ENCODE measurements around the gene ZNF611. TPM values are rescaled to one million over a fixed set of nuclear protein-coding genes. Genes with fewer than 3 reads are reported as not detected.

Gene ZNF611
- total RNA-seq, 1 donor from 2014 or later = 9.4 TPM

DNA sequence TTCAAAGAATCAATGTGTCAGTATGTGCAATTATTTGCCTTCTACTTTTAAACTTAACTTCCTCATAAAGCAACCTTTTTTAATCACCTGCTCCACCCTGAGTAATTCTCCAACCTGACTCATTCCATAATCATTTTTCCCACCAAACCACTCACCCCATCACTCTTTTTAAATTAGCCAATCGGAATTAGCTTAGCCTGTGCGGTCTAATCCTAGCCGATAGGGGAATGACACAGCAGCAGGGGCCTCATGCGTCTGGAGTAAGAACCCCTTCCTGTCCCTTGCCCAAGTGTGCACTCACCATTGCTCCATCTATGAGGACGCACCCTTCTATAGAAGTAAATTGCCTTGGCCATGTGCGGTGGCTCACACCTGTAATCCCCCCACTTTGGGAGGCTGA lies 69.3 kb downstream of the ZNF611 start:
- Histone ChIP-seq H3K27ac (ENCODE audit: low read depth, low read length) (no peak overlapping the region), H3K9ac (ENCODE audit: low read depth in 1 of 3, low read length in 3 of 3) (no peak overlapping the region), H3K4me1 (ENCODE audit: control insufficient read depth in 3 of 3, insufficient read depth in 3 of 3, low read length in 3 of 3) (no peaks in the 10 kb centered on the region), H3K36me3 (ENCODE audit: control insufficient read depth in 3 of 3, insufficient read depth in 3 of 3, low read length in 3 of 3) (no peaks in the 10 kb centered on the region), H3K9me3 (ENCODE audit: control insufficient read depth in 3 of 3, low read length in 3 of 3) (no peaks in the 10 kb centered on the region), H3K4me3 (ENCODE audit: low read length in 3 of 3) (no peak overlapping the region), H3K27me3 (ENCODE audit: control insufficient read depth in 3 of 3, insufficient read depth in 3 of 3, low read length in 3 of 3) (no peaks in the 10 kb centered on the region)

DNA sequence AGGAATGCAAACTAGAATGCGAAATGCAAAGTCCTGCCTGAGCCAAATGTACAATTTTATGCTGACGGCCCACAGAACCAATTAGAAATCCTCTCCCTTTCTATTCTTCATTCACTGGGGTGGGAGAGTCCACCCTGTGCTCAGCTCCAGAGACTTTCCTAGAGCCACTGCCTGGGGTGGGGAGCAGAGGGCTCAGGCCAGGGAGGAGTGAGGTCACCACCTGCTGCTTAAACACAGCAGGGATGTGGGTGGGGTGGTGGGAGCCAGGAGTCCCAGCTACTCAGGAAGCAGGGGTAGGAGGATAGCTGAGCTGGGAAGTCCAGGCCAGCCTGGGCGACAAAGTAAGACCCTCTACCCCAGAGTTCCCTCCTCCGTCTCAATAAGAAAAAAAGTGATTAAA lies 69.8 kb downstream of the ZNF611 start:
- no peaks in the 10 kb centered on the region for H3K4me1 ChIP-seq (ENCODE audit: control insufficient read depth in 3 of 3, insufficient read depth in 3 of 3, low read length in 3 of 3)
- no peak overlapping the region for H3K27ac ChIP-seq (ENCODE audit: low read depth, low read length)
- H3K27me3 ChIP-seq (ENCODE audit: control insufficient read depth in 3 of 3, insufficient read depth in 3 of 3, low read length in 3 of 3) = no peaks in the 10 kb centered on the region
- no peak overlapping the region for H3K9ac ChIP-seq (ENCODE audit: low read depth in 1 of 3, low read length in 3 of 3)
- H3K4me3 ChIP-seq (ENCODE audit: low read length in 3 of 3) = no peak overlapping the region
- no peaks in the 10 kb centered on the region for H3K9me3 ChIP-seq (ENCODE audit: control insufficient read depth in 3 of 3, low read length in 3 of 3)
- H3K36me3 ChIP-seq (ENCODE audit: control insufficient read depth in 3 of 3, insufficient read depth in 3 of 3, low read length in 3 of 3) = no peaks in the 10 kb centered on the region

GRCh38 chr19:52664461-52664860 lies 70.4 kb downstream of the ZNF611 start:
- Histone ChIP-seq H3K4me1 (ENCODE audit: control insufficient read depth in 3 of 3, insufficient read depth in 3 of 3, low read length in 3 of 3) (no peaks in the 10 kb centered on the region), H3K9me3 (ENCODE audit: control insufficient read depth in 3 of 3, low read length in 3 of 3) (no peaks in the 10 kb centered on the region), H3K36me3 (ENCODE audit: control insufficient read depth in 3 of 3, insufficient read depth in 3 of 3, low read length in 3 of 3) (no peaks in the 10 kb centered on the region), H3K27me3 (ENCODE audit: control insufficient read depth in 3 of 3, insufficient read depth in 3 of 3, low read length in 3 of 3) (no peaks in the 10 kb centered on the region), H3K9ac (ENCODE audit: low read depth in 1 of 3, low read length in 3 of 3) (no peak overlapping the region), H3K27ac (ENCODE audit: low read depth, low read length) (no peak overlapping the region), H3K4me3 (ENCODE audit: low read length in 3 of 3) (no peak overlapping the region)

DNA sequence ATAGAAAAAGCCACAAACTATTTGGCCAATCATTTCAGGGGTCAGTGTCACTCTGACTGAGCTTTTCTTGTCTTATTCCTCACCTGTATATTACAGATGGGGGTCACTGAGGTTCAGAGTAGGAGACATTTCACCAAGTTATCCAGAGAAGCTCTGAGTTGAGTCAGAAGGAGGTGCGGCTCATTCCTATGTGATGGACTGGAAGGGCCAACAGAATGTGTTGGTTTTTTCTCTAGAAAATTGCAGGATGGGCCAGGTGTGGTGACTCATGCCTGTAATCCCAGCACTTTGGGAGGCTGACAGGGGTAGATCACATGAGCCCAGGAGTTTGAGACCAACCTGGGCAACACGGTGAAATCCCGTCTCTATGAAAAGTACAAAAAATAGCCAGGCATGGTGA lies 72.2 kb downstream of the ZNF611 start:
- no peak overlapping the region for H3K27ac ChIP-seq (ENCODE audit: low read depth, low read length)
- no peaks in the 10 kb centered on the region for H3K4me1 ChIP-seq (ENCODE audit: control insufficient read depth in 3 of 3, insufficient read depth in 3 of 3, low read length in 3 of 3)
- H3K36me3 ChIP-seq (ENCODE audit: control insufficient read depth in 3 of 3, insufficient read depth in 3 of 3, low read length in 3 of 3) = peaks cover 0 to 6% (median 2%) of the 10 kb centered on the region in 3 donors

DNA sequence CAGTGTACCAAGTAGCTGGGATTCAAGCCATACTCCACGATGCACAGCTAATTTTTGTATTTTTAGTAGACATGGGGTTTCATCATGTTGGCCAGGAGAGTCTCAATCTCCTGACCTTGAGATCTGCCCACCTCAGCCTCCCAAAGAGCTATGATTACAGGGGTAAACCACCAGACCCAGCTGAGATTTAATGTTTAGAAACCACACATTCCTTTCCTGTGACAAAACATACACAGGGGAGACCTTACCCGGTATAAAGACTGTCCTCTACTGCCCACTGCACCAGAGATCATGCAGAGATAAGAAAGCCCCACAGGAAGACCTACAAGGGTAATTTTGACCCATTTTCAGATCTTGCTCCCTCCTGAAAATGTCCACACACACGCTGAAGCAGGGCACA lies 73.9 kb downstream of the ZNF611 start:
- H3K36me3 ChIP-seq (ENCODE audit: control insufficient read depth in 3 of 3, insufficient read depth in 3 of 3, low read length in 3 of 3) = peaks cover under 1 to 6% (median 2%) of the 10 kb centered on the region in 3 donors
- H3K27ac ChIP-seq (ENCODE audit: low read depth, low read length) = no peak overlapping the region
- H3K9me3 ChIP-seq (ENCODE audit: control insufficient read depth in 3 of 3, low read length in 3 of 3) = no peaks in the 10 kb centered on the region
- no peak overlapping the region for H3K4me3 ChIP-seq (ENCODE audit: low read length in 3 of 3)
- H3K9ac ChIP-seq (ENCODE audit: low read depth in 1 of 3, low read length in 3 of 3) = no peak overlapping the region
- H3K27me3 ChIP-seq (ENCODE audit: control insufficient read depth in 3 of 3, insufficient read depth in 3 of 3, low read length in 3 of 3) = no peaks in the 10 kb centered on the region
- H3K4me1 ChIP-seq (ENCODE audit: control insufficient read depth in 3 of 3, insufficient read depth in 3 of 3, low read length in 3 of 3) = no peaks in the 10 kb centered on the region

More for the DNA sequence above, 72.2 kb downstream of the ZNF611 start:
- Histone ChIP-seq H3K9ac (ENCODE audit: low read depth in 1 of 3, low read length in 3 of 3) (no peak overlapping the region), H3K9me3 (ENCODE audit: control insufficient read depth in 3 of 3, low read length in 3 of 3) (no peaks in the 10 kb centered on the region), H3K4me3 (ENCODE audit: low read length in 3 of 3) (no peak overlapping the region), H3K27me3 (ENCODE audit: control insufficient read depth in 3 of 3, insufficient read depth in 3 of 3, low read length in 3 of 3) (no peaks in the 10 kb centered on the region)

- Histone ChIP-seq H3K27ac (ENCODE audit: low read depth, low read length) (no peak overlapping the region), H3K27me3 (ENCODE audit: control insufficient read depth in 3 of 3, insufficient read depth in 3 of 3, low read length in 3 of 3) (no peaks in the 10 kb centered on the region), H3K36me3 (ENCODE audit: control insufficient read depth in 3 of 3, insufficient read depth in 3 of 3, low read length in 3 of 3) (peaks cover 2 to 7% (median 6%) of the 10 kb centered on the region in 3 donors), H3K9me3 (ENCODE audit: control insufficient read depth in 3 of 3, low read length in 3 of 3) (no peaks in the 10 kb centered on the region), H3K4me1 (ENCODE audit: control insufficient read depth in 3 of 3, insufficient read depth in 3 of 3, low read length in 3 of 3) (no peaks in the 10 kb centered on the region), H3K4me3 (ENCODE audit: low read length in 3 of 3) (no peak overlapping the region), H3K9ac (ENCODE audit: low read depth in 1 of 3, low read length in 3 of 3) (no peak overlapping the region)
These were observed 75.8 kb downstream of the ZNF611 start for GRCh38 chr19:52659013-52659412.

DNA sequence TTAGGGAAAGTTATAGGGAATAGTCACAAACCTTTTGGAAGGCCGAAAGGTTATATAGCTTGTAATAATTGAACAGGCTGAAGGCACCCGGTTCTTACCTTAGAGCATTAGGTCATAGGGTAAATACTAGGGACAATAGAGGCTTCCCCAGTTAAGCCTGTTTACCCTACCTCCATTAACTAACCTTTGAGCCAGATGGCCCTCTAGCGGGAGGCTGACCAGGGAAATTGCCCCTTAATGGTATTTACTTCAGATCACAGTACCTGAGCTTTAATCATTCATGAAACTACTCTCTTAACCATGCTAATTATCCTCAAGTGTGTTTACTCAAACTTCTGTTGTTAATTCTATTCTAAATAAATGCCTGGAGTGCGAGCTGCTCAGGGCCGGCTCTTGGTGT lies 76.2 kb downstream of the ZNF611 start:
- Histone ChIP-seq H3K27me3 (ENCODE audit: control insufficient read depth in 3 of 3, insufficient read depth in 3 of 3, low read length in 3 of 3) (no peaks in the 10 kb centered on the region), H3K27ac (ENCODE audit: low read depth, low read length) (no peak overlapping the region), H3K4me1 (ENCODE audit: control insufficient read depth in 3 of 3, insufficient read depth in 3 of 3, low read length in 3 of 3) (no peaks in the 10 kb centered on the region), H3K9ac (ENCODE audit: low read depth in 1 of 3, low read length in 3 of 3) (no peak overlapping the region), H3K4me3 (ENCODE audit: low read length in 3 of 3) (no peak overlapping the region), H3K36me3 (ENCODE audit: control insufficient read depth in 3 of 3, insufficient read depth in 3 of 3, low read length in 3 of 3) (peaks cover 2 to 9% (median 8%) of the 10 kb centered on the region in 3 donors), H3K9me3 (ENCODE audit: control insufficient read depth in 3 of 3, low read length in 3 of 3) (no peaks in the 10 kb centered on the region)

DNA sequence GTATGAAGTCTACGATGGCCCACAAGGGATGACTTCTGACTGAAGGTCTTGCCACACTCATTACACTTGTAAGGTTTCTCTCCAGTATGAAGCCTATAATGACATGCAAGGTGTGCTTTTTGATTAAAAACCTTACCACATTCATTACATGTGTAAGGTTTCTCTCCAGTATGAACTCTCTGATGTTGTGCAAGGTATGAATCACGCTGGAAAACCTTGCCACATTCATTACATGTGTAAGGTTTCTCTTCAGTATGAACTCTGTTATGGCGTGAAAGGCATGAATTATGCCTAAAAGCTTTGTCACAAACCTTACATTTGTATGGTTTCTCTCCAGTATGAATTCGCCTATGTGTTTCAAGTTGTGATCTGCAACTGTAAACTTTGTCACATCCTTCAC lies 81.7 kb downstream of the ZNF611 start:
- Histone ChIP-seq H3K36me3 (ENCODE audit: control insufficient read depth in 3 of 3, insufficient read depth in 3 of 3, low read length in 3 of 3) (peaks cover 2 to 11% (median 9%) of the 10 kb centered on the region in 3 donors), H3K27ac (ENCODE audit: low read depth, low read length) (no peak overlapping the region), H3K9ac (ENCODE audit: low read depth in 1 of 3, low read length in 3 of 3) (no peak overlapping the region), H3K9me3 (ENCODE audit: control insufficient read depth in 3 of 3, low read length in 3 of 3) (no peaks in the 10 kb centered on the region), H3K4me3 (ENCODE audit: low read length in 3 of 3) (no peak overlapping the region), H3K4me1 (ENCODE audit: control insufficient read depth in 3 of 3, insufficient read depth in 3 of 3, low read length in 3 of 3) (no peaks in the 10 kb centered on the region), H3K27me3 (ENCODE audit: control insufficient read depth in 3 of 3, insufficient read depth in 3 of 3, low read length in 3 of 3) (no peaks in the 10 kb centered on the region)

Other genes with a start within 250 kb of the ZNF611 start
- 19.3 TPM for gene ZNF808, start 207.4 kb downstream of the ZNF611 start, total RNA-seq
- gene ZNF701, start 164.8 kb downstream of the ZNF611 start, total RNA-seq = 20.9 TPM
- 29.2 TPM for gene ZNF83, start 96.7 kb downstream of the ZNF611 start, total RNA-seq
- 2.1 TPM for gene ZNF600, start 51.7 kb upstream of the ZNF611 start, total RNA-seq
- gene ZNF28, start 86.6 kb upstream of the ZNF611 start, total RNA-seq = 3.1 TPM
- 14.6 TPM for gene ZNF468, start 122.6 kb upstream of the ZNF611 start, total RNA-seq
- gene ZNF320, start 162.6 kb upstream of the ZNF611 start, total RNA-seq = 6.3 TPM
- gene ZNF888, start 188.4 kb upstream of the ZNF611 start, total RNA-seq = 2.1 TPM
- 6.8 TPM for gene ZNF816, start 227.8 kb upstream of the ZNF611 start, total RNA-seq

All from skeletal muscle tissue (tissue), 4 donors.